Uterus (tissue), 2 donors: ENCODE results near the gene CFAP73.

Source experiments
- CTCF ChIP-seq, 4 experiments: fragments of 200-600 bp in 2 of 4; fragments of 450-650 bp in 2 of 4; sonication (generic) in 2 of 4; IDR thresholded peaks; one replicate each; pipeline ENCODE4 v1.5.1; 2016 to 2019; ENCODE audit warnings: antibody characterized with exemption in 4 of 4, mild to moderate bottlenecking in 2 of 4, moderate library complexity in 1 of 4
- POLR2A ChIP-seq, 2 donors: fragments of 450-650 bp; IDR thresholded peaks; one replicate each; pipeline ENCODE4 v1.6.1; 2016; ENCODE audit warnings: antibody characterized with exemption in 2 of 2, mild to moderate bottlenecking in 1 of 2, moderate library complexity in 1 of 2

- TF ChIP-seq CTCF (IDR thresholded peaks at IDR 0.05) (no peak), POLR2A (IDR thresholded peaks at IDR 0.05) (no peak)
These were observed 37.3 kb downstream of the CFAP73 start for GRCh38 chr12:113186666-113187325.
